ENCODE measurements around the gene KCNS1. TPM values are rescaled to one million over a fixed set of nuclear protein-coding genes. Genes with fewer than 3 reads are reported as not detected.
"Not testable (repeated sequence)": the region's sequence is repeated elsewhere in the genome, so short reads cannot be mapped to it uniquely, and the experiment has no call there.

Gene KCNS1
- total RNA-seq, 1 experiment from 2014 or later, result 1.5 TPM

DNA sequence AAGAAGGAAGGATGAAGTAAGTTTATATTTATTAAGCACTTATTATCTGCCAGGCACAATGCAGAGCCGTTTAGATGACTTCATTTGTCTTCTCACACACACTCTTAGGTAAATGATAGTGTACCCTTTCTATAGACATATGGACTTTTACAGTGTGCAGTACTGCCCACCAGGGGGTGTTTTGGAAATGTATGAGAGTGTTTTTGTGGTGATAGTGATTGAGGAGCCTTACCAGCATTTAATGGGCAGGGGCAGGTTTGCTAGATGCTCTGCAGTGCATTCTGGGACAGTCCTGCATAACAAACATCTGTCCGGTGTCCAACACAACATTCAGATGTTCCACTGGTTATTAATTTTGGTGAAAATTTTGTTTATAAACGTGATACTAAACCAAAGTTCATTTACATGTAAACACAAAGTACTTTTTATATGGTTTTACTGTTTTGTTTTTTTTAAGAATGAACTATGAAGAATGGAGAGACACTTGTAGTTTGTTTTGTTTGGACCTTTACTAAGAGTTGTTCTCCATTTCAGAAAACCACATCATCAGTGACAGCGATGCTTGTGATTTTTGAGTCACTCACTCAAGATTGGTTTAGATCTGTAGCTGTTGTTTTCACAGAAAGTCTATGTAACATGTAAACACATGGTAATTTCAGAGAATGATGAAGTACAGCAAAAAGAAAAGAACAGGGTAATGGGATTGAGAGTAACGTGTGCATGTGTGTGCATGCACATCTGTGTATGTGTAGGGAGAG, 19.9 kb downstream of the KCNS1 start:
- no peak for DNase-seq (ENCODE audit: low read depth)

DNA sequence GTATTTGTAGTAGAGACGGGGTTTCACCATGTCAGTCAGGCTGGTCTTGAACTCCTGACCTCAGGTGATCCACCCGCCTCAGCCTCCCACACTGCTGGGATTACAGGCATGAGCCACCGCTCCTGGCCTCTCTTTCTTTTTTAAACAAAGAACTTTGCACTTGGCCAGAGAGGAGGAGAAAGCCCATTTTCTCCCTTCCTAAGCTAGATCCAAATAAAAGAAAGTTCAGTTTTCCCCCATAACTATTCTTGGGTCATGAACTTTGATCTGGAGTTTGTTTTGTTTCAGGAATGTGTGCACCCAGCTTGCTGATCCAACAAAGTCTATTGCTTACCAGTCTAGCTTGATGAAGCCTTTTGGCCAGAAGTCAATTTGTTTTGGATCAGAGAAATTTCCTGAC, 23.4 kb downstream of the KCNS1 start:
- no peak for DNase-seq (ENCODE audit: low read depth)

DNA sequence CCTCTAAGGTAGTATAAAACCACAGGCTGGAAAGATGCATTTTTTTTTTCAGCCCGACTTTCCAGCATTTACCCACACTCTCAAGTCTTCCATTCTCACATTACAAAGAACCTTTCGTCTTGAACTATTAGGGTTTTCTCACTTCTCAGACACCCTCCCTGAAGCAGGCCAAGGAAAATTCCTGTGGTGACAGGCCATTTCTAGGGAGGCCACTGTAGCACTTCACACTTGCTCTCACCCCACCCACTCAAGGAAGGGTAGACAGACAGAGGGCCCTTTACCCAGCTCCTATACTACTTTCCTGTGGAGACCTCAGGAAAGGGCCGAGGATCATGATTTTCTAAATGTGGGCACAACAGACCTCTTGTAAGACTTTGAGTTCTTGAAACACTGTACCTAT, 27.7 kb downstream of the KCNS1 start:
- no peak for DNase-seq (ENCODE audit: low read depth)

DNA sequence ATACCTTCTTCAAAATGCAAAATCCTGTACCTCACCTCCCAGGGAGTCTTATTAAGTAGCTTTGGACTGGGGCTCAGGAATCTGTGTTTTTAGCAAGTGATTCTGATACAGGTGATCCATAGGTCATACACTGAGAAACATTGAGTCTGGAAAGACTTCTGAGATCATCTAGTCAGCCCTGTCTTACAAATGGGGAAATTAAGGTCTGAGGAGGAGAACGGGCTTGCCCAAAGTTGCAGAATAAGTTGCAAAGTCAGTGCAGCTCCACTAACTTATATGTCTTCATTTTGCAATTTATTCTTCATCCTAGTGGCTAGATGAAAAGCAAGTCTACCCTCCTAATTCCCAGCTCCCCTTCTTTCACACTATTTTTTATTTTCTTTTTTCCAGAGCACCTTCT, 28.9 kb downstream of the KCNS1 start:
- DNase-seq (ENCODE audit: low read depth), result no peak

DNA sequence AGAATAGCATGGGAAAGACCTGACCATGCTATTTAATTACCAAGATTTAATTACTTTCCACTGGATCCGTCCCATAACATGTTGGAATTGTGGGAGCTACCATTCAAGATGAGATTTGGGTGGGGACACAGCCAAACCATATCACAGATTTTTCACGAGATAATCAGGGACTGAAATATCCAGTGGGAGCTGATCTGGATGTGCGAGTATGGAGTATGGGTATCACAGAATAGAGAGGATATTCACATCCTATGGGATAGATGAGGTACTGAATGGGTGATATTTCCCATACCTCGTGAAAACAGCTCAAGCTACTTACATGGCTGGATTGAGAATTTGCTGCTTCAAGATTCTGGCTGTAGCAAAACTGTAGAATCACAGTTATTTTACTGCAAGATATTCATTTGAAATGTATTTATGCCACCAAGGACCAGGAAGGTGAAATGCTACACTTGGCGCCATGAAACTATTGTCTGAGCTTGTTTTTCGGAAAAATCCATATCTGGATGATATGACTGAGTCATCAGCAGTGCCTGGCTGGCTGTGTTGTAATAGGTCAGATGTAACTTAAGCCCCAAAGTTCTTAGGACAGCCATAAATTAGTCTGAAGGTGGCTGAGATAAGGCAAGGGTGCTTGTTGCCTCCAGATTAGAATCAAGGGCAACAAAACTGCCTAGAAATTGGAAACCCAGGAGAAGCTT, 29.8 kb downstream of the KCNS1 start:
- peak; percentile 59 for DNase-seq (ENCODE audit: low read depth)

DNA sequence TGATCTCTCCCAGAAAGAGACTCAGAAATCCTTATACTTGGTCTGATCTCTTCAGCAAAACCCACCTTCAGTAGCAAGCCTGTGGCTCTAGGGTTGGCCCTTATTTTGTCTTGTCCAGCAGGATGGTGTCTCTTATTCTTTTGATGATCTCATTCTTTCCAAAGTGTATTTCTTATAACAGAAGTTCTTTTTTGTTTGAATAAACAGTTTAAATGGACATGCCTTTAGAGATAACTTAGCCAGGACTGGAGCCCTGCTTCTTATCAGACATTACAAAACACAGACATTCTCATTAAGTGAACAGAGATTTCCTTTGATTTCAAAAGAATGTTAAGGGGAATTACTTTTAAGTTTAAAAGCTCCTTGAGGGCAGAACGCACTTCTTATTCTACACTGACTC, 31.7 kb downstream of the KCNS1 start:
- no peak for DNase-seq (ENCODE audit: low read depth)

DNA sequence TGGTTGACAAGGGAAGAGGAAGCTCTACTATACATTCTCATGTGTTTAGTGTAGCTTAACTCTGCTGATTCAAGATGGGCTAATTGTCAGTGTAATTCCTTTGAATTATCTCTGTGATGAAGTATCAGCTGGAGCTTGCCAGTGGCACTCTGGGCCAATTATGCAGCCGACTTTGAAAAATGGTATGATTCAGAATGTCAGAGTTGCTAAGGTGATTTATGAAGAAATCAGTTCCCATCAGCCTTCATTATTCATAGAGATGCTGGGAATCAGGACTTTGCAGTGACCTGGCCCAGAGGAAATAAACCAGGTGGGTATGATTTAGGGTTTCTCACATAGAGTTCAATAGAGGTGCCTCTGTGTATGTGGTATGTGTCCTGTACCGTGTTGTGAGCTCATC, 33.4 kb downstream of the KCNS1 start:
- DNase-seq (ENCODE audit: low read depth), result peak; percentile 52

DNA sequence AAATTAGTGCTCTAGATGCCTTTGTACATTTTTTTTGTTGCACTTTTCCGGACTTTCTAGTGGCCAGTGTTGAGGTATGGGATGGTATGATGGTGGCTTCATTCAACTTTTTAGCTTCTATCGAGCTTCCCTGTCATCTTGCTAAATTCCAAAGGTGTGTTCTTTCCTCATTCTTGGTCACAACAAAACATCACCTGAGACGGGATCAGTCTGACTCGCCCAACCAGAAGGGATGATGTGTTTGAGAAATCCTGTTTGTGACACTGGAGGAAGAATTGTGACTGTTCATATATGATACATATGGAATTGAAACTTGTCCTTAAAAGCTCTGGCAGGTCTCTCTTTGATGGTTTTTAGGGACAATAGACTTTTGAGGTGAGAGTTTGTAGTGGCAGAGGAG, 33.8 kb downstream of the KCNS1 start:
- no peak for DNase-seq (ENCODE audit: low read depth)

DNA sequence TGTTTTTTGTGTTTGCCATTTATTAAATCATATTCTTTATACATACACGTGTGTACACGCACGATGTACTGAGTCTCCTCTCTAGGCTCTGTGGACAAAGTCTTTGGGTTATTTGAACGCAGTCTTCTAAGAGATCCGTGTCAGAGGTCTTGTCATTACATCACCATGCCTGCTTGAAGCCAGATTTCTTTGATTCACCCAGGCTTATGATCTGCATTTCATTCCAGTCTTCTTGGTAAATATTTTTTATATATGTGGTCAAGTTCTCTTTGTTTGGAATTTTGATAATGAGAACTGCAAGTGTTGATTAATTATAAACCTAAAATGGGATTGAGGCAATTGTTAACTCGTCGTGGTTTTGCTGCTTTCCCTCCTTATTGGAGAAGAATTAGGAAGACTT, 34.6 kb downstream of the KCNS1 start:
- DNase-seq (ENCODE audit: low read depth), result no peak

DNA sequence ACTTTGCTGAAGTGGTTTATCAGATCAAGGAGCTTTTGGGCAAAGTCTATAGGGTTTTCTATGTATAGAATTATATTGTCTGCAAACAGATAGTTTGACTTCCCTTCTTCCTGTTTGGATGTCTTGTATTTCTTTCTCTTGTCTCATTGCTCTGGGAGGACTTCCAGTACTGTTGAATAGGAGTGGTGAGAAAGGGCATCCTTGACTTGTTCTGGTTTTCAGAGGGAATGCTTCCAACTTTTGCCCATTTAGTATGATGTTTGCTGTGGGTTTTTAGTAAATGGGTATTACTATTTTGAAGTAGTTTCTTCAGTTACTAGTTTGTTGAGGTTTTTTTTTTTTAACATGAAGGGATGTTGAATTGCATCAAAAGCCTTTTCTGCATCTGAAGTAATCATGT, 36.1 kb downstream of the KCNS1 start:
- DNase-seq (ENCODE audit: low read depth), result peak; percentile 27

DNA sequence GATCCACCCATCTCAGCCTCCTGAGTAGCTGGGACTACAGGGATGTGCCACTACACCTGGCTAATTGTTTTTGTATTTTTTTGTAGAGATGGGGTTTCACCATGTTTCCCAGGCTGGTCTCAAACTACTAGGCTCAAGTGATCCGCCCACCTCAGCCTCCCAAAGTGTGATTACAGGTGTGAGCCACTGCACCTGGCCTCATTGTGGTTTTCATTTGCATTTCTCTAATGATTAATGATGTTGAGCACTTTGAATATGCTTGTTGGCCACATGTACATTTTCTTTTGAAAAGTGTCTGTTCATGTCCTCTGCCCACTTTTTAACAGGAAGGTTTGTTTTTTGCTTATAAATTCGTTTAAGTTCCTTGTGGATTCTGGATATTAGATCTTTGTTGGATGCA, 37.8 kb downstream of the KCNS1 start:
- not testable (repeated sequence) for DNase-seq (ENCODE audit: low read depth)

DNA sequence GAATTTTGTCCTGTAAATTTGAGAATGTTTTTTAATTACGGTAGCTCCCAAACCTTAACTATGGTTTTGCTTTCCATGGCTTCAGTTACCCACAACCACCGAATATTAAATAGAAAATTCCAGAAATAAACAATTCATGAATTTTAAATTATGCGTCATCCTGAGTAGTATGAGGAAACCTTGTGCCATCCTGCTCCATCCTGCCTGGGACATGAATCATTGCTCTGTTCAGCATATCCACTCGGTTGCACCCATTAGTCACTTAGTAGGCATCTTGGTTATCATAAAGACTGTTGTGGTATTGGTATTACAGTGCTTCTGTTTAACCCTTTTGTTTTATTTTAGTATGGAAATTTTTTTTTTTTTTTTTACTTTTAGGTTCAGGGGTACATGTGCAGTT, 39.7 kb downstream of the KCNS1 start:
- peak; percentile 98 for DNase-seq (ENCODE audit: low read depth)

DNA sequence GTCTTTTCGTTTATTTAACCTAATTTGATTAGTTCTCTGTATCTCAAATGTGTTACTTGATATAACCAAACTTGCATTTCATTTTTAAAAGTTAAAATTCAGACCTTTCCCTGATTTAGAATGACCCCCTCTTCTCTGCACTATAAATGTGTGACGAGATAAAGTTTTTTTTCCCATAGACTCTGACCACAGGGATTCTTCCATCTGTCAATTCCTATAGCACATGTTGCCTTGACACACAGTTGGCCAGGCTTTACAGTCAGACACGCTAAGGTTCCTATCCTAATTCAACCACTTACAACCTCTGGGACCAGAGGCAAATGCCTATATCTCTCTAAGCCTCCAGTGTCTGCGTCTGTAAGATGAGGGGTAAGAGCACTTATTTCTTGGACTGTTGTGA, 40.6 kb downstream of the KCNS1 start:
- DNase-seq (ENCODE audit: low read depth), result no peak

DNA sequence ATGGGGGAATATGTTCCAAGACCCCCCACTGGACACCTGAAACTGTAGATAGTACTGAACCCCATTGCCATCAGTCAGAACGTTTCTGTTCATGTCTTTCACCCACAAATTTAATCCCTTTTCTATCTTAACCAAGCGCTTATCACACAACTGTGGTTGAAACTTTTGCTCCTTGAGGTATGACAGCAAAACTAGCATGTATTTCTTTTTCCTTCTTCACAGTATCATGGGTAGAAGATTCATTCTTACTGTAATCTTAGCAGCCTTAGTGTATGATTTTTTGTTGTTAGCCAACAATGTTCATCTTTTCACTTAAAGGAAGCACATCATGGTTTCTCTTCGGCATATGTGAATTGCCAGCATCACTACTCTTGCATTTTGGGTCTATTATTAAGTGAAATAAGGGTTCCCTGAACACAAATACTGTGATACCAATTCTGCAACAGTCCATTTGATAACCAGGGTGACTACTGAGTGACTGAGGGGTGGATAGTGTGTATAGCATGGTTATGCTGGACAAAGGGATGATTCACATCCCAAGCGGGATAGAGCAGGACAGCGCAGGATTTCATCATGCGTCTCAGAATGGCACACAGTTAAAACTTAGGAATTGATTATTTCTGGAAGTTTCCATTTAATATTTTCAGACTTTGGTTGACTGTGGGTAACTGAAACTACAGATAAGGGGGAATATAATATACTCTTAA, 41.8 kb downstream of the KCNS1 start:
- DNase-seq (ENCODE audit: low read depth), result peak; percentile 79

DNA sequence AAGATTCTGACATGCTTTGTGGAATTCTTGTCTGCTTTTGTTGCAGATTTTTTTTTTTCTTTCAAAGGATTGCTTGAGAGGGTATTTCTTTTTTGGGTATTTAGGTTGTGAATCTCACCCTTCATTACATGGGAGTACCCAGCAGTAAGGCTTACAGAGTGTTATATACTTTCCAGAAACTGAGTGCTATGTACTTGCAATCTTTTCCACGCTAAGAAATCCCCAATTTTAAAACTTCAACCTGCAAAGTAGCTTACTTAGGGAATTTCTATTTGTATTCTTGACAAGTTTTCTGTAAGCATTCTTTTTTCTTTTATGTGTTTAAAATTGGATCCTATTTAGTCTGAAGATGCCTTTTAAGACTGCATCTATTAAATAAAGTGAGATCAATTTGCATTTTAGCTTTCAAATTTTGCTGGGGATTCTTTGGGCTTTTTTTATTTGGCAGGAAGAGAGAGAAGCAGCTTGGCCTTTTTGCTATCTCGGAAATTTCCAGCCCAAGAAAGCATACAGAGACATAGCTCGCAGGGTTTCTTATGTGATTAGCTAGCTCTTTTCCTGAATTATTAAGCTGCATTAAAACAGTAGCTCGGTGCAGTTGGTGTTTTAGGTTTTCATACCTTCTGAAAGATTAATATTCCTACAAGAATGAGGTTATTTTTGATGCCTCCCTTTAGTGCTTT, 42.6 kb downstream of the KCNS1 start:
- no peak for DNase-seq (ENCODE audit: low read depth)

DNA sequence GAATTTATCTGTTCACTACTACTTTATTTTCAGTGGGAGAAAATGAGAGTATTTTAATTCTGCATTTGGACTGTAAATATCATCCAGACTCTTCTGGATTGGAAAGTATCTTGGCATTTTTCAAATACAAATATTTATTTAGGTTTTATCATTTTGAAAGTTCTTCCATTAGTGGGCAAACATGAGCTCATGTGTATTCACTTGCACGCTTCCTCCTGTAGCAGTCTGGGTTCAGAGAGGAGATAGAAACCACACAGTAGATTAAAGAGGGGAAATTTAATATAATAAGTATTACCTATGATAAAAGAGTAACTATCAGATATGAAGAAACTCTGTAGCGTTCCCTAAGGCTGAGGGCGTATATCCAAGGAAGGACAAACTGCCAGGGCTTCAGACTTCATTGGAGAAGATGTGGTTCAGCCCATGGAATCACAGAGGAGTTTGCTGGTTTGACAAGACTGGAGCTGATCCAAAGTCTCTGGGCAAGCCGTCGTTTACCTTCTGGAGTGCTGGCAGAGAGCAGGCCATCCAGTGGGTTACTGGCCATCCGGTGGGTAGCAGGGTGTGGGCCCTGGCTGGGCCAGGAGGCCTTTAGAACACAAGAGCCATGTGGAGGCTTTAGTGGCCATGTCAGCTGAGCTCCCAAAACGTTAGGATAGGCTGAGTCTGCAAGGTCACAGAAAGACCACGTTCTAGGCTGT, 44.3 kb downstream of the KCNS1 start:
- DNase-seq (ENCODE audit: low read depth), result no peak

DNA sequence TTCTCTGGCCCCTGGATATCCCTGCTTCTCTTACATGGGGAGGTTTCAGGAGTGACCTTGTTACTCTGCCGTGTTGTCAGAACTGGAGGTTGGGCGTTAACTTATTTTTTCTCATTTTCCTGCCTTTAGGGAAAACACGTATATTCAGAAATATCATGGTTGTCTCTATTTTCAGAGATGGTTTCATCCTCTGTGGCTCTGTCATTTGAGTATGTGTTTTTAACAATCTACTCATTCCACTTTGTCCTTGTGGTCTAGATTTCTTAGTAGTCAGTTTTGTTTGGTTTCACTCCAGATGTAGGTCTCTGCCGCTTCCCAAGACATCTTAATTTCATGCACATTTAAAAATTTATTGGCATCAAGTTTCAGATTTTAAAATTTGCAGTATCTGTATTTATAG, 45.9 kb downstream of the KCNS1 start:
- DNase-seq (ENCODE audit: low read depth), result no peak

DNA sequence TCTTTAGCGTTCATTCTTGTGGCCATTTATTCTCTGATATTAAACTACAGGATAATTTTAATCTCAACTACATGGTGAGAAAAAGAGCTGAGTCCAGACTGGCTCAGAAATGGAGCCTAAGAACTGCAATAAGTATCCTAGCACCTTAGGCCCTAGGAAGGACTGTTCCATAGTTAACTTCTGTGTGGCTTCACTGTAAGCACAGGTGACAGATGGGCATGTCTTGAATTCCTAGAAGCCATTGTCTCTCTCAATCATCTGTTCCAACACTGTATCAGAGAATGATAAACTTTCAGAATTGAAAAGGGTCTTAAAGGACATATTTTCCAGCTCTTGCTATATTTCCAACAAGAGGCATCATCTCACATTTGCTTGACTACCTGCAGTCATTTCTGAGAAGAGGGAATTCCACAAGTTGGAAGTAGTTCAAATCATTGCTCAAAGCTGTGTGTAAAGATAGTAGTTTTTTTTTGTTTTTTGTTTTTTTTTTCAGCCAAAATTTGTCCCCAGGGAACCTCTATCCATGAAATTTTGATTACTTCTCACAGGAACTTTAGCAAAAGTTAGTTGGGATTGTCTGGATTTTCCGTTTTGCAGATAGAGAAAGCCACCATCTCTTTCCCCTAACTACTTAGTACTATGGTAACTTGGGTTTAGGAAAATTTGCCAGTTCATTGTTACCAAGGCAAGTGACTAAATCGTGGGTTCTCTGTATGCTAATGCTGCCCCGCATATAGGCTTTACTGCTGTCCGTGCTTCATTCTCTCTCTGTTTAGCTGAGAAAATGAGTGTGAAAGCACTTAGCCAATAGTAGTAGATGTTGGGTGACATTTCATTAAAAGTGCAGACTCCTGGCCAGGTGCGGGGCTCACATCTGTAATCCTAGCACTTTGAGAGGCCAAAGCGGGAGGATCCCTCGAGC, 47.2 kb downstream of the KCNS1 start:
- no peak for DNase-seq (ENCODE audit: low read depth)

DNA sequence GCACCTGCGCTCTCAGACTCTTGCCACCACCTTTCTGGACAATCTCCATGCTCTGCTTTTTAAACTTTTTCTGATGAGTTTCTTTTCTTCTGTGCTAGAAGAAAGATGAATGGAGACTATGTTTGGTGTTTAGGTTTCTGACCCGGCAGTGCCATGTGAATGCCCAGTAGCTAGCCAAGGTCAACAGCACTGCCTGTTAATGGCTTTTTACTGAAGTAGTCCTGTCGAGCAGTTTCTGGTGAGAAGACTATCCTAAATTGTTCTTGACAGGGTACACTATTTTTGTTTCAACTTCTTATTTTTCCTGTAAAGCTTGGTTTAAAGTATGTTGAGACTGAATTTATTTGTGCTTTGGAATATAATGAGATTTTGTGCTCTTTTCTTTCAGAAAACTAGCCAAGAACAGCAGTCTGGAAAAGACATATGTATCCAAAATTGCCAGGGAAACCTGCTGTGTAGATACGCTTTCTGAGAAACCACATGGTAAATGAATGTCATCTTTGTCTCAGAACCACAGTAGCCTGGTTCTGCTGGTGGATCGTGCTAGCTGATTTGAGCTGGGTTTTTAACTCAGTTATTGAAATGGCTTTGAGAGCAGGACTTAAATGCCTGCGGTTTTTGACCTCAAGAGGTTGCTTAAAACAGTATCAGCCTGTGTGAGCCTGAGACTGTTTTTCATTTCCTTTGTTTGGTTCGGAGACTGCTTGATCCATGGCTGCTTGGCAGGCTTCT, 48.1 kb downstream of the KCNS1 start:
- DNase-seq (ENCODE audit: low read depth), result peak; percentile 94

Data from M059J (cell line).